Measurements from ENCODE around the gene ZFC3H1. TPM values are rescaled to one million over a fixed set of nuclear protein-coding genes. Genes with fewer than 3 reads are reported as not detected.

ZFC3H1 gene
- total and polyA plus RNA-seq, 2 of the 13 experiments (the other 11 are each of a cell fraction or from before 2014, with no cell fraction given), result 17.1 to 38.3 TPM

DNA sequence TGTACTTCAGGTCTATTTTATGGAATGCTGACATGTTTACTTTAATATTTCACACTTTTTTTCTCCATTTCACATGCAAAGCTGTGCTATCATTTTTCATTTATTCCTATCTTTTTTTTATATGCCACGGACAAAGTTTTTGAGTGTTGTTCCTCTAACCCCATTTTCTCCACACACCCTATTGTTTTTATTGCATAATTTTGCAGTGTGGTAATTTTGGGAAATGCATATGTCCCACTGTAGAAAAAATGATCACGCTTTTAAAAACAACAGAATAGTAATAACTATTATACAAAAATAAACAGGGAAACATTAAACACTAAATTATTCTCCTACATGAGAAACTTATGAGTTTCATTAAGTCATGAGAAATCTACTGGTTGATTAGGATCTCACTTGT, 14.2 kb downstream of the ZFC3H1 start:
- BruUV-seq (replicated peaks), result no TSS peak
- no peak overlapping the region for H3K27ac ChIP-seq (ENCODE audit: extremely low read length, insufficient read depth, low read length)
- FAIRE-seq (no peak), ATAC-seq (no peak), DNase-seq (ENCODE audit: low spot score) (no peak)
- H3K4me1 ChIP-seq (ENCODE audit: insufficient read depth, low read length), result peaks cover 4% of the 10 kb centered on the region; the same call in 1 of the 2 replicates
- no peak overlapping the region for H3K4me2 ChIP-seq (ENCODE audit: low read depth, low read length)
- H3K9ac ChIP-seq (ENCODE audit: insufficient read depth, low read depth, low read length), result no peak overlapping the region
- no peaks in the 10 kb centered on the region; the same call in 1 of the 2 replicates for H4K20me1 ChIP-seq (ENCODE audit: insufficient read depth, low read length)
- peaks cover 12% of the 10 kb centered on the region for H3K9me3 ChIP-seq (ENCODE audit: low read length)
- no peak overlapping the region for H2AFZ ChIP-seq (ENCODE audit: low read length)
- POLR2A ChIA-PET, result interaction anchor here (2.5 kb wide), 1 partner anchor 14 kb away, joined by 11 read pairs; the partner anchor contains the start of genes THAP2 and ZFC3H1
- peaks cover 42% of the 10 kb centered on the region for H3K79me2 ChIP-seq (ENCODE audit: insufficient read depth, low read length)
- H3K27me3 ChIP-seq (ENCODE audit: control insufficient read depth in 1 of 2, insufficient read depth in 2 of 2, low read length in 2 of 2), result no peaks in the 10 kb centered on the region; a peak in 1 of 5 replicates
- H3K4me3 ChIP-seq (replicated peaks in 1 of 3; ENCODE audit: insufficient read depth in 1 of 3, low read depth in 2 of 3, low read length in 3 of 3), result no peak overlapping the region
- in situ Hi-C loops (cut with HindIII; ENCODE audit: extremely low pct_ligation_motif_present, low pct_unique_long_range_greater_than_20kb) (no loop called here), intact Hi-C loops (cut with micrococcal nuclease; ENCODE audit: unreplicated experiment) (no loop called here)
- CTCF ChIA-PET (ENCODE audit: low intra/inter-chr PET ratio, low total read pairs), result no interaction called here
- 95% methylated on average over 2 of the region's 2 CpGs for WGBS (ENCODE audit: low lambda C conversion rate)
- TF ChIP-seq ZFP36L1 (CRISPR knock-in tag; IDR thresholded peaks at IDR 0.05), result no peak
- TF ChIP-seq, protein P1, sequence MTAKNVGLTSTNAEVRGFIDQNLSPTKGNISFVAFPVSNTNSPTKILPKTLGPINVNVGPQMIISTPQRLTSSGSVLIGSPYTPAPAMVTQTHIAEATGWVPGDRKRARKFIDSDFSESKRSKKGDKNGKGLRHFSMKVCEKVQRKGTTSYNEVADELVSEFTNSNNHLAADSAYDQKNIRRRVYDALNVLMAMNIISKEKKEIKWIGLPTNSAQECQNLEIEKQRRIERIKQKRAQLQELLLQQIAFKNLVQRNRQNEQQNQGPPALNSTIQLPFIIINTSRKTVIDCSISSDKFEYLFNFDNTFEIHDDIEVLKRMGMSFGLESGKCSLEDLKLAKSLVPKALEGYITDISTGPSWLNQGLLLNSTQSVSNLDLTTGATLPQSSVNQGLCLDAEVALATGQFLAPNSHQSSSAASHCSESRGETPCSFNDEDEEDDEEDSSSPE (CRISPR knock-in tag; IDR thresholded peaks at IDR 0.05), result no peak
- no peak for TF ChIP-seq IKZF1 (IDR thresholded peaks at IDR 0.05)
- TF ChIP-seq, protein P2, sequence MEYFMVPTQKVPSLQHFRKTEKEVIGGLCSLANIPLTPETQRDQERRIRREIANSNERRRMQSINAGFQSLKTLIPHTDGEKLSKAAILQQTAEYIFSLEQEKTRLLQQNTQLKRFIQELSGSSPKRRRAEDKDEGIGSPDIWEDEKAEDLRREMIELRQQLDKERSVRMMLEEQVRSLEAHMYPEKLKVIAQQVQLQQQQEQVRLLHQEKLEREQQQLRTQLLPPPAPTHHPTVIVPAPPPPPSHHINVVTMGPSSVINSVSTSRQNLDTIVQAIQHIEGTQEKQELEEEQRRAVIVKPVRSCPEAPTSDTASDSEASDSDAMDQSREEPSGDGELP (IDR thresholded peaks at IDR 0.05; ENCODE audit: borderline replicate concordance, low read depth), result no peak
- no peak for TF ChIP-seq ZNF674 (CRISPR knock-in tag; IDR thresholded peaks at IDR 0.05; ENCODE audit: low read depth)
- no peak for TF ChIP-seq ZNF350 (CRISPR knock-in tag; IDR thresholded peaks at IDR 0.05; ENCODE audit: borderline replicate concordance, low read depth)
- no peak for TF ChIP-seq ZNF331 (CRISPR knock-in tag; IDR thresholded peaks at IDR 0.05)
- TF ChIP-seq MTF1 (CRISPR knock-in tag; IDR thresholded peaks at IDR 0.05), result no peak
- H3K36me3 ChIP-seq (replicated peaks in 1 of 2; ENCODE audit: control insufficient read depth in 1 of 2, insufficient read depth in 2 of 2, low read length in 2 of 2), result peaks cover 5 to 44% of the 10 kb centered on the region in 2 experiments

All from HepG2 (cell line).